GM18499 (cell line): ENCODE results near the gene DMD.

ENCODE experiments used
- ATAC-seq: cut with Tn5 transposase; IDR thresholded peaks from one replicate; pipeline ENCODE4 v1.9.1; 2021; ENCODE audit warnings: moderate number of reproducible peaks; ENCODE audit not compliant: insufficient read depth, unreplicated experiment

Gene DMD

DNA sequence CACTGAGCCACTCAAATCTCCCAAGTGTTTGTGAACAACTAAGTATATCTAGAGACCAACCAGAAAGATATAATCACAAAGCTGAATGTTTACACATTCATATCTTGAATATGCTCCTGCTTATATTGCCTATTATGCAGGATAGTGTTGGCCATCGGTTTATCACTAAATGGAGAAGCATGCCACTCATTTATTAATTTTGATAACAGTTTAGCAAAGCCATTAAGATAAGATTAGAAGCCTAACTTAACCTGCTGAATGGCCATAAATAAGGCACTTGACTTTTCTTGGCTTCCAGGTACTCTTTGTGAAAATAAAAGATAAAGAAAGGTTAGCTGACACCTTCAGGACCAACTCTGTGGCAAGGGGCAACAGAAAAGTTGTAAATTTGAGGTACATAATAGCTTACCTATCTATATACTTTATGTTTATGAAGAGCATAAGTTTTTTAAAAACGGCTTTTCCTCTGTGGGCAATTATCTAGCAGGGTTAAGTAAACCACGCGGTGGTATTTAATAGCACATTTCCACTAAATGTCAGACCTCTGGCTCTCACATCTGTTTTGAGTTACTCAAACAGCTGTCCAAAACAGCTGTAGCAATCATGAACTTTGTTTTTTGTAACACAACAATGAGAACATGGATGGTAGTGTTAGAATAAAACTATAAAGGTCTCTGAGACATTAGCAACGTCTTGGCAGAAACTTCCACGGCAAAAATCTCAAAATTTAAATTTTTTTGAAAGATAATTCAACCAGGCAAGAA is 2080.7 kb downstream of the DMD start:
- no peak for ATAC-seq

DNA sequence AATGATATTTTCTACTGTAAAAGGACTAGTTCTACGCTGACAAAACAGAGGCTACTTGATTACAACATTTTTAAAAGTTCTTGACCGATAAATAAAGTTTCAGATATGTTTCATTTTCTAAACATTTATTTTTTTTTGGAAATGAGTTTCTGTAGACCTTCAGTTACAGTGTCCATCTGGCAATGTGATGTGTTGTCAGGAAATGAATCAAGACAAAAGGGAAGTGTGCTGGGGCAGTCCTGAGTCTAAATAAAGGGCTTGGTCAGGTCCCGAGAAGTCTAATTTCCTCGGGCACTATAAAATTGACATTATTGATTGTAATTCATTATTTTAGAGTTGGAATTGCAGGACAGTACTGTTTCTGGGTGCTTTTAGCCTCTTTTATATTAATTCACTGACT is 2082.5 kb downstream of the DMD start:
- no peak for ATAC-seq

DNA sequence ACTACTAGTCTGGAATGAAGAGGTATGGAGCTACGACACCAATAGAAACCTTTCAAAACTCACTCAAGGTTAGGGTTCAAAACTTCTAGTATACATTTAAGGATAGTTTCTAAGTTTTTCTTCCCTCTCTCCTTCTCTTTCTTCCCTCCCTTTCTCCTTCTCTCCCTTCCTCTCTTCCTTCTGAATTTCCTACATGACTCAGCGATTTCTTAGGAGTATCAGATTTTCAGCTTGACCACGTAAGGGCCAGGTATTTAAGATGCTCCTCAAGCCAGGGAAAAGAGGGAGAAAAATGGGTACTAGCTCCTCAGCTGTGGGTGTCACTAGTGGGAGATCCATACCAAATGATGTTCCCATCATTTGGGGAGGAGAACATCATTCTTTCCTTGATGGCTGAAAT is 2083.6 kb downstream of the DMD start:
- ATAC-seq = no peak

DNA sequence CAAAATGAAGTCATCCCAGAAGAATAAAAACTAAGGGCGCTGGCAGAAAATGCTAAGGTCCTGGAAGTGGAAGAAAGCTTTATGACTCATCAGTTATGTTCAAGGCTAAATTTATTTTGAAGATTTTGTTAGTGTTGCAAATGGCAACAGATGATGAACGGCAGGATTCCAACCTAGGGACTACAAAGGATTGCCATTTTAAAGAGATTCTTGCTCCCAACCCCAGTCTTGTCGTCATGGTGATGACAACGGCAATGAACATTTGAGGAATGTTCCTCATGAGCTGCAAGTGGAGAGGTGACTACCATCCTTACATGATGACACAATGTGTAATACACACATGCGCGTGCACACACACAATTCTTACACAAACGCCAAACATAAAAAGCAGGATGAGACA is 2085.1 kb downstream of the DMD start:
- ATAC-seq = no peak

DNA sequence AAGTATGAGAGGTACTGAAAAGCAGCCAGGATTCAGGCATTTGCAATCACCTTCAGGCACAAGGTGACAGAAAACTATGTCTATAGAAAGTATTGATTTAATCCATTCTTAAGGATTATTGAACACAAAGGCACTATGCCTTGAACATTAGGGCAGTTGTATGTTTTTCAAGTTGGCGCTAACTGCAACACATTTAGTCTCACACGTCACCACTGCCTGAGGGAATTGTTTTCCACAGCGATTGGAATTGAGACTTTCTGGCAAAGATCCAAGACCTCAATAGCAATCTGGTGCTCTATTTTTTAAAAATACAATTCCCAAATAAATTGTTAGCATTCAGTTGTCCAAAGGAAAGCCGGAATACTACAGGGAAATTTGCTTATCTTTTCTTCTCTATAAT is 2086.8 kb downstream of the DMD start:
- no peak for ATAC-seq

DNA sequence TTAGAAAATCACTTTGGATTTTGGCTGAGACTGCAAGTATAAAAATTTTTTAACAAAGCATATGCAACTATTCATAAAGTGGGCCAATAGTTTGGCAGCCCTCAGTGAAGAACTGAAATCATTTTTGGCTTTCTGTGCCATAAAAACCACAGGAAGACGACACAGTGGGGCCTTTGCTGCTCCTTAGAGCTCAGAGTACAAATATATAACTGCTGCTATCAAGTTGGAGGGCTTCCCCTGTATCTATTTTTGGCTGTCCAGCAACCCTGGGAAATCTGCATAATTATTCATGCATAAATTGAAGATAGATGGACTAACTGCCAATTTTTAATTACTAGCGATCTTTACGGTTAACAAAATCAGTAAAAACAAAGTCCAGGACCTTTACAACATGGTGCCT is 2088.0 kb downstream of the DMD start:
- ATAC-seq = no peak

DNA sequence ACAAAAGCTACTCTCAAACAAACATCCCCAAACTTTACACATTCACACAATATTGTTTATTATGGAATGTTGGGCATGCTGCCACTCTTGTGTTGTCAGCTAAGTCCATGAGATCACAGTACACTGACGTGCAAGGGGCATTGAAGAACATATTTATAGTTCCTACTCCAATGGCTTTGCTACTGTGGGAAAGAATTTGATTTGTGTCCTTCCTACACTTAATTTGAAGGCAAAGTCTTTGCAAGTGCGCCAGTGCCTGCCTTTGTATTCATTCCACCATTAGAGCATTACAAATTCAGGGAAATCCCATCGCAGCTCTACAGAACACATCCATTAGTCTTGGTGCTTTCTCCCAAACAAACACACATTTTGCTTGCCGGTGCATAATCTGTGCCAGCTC is 2094.1 kb downstream of the DMD start:
- no peak for ATAC-seq

DNA sequence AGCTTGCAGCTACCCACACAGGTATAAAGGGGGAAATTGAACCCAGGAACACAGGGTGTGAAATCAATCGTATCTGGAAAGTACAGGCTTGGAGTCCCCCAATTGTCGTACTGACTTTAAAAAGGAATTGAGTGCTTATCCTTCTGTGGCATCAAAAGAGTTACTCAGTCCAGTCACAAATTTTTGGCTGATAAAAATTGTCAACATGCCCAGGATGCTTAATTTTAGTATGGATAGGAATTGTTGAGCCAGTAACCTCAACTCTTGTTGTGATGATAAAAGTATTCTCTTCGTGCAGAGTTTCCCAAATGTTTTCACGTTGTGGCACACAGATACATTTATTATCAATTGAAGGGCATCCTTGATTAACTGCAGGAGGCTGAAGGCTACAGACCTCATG is 2096.0 kb downstream of the DMD start:
- ATAC-seq = no peak

DNA sequence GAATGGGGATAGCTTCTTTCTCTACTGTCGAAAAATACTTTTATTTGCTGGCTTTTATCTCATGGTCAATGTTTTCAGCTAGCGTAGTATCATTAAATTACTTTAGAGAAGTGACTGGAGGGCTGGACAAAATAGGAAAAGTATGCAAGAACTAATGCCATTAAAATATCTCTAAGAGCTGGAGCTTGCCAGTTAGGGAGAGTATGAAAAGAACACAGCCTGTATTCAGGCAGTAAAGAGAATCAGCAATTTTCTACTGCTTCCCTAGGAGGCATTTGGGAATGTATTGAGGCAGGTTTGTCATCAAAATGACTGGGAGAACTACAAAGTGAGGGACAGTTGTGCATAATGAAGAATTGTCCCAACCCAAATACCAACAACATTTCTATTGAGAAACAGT is 2096.5 kb downstream of the DMD start:
- ATAC-seq = no peak

DNA sequence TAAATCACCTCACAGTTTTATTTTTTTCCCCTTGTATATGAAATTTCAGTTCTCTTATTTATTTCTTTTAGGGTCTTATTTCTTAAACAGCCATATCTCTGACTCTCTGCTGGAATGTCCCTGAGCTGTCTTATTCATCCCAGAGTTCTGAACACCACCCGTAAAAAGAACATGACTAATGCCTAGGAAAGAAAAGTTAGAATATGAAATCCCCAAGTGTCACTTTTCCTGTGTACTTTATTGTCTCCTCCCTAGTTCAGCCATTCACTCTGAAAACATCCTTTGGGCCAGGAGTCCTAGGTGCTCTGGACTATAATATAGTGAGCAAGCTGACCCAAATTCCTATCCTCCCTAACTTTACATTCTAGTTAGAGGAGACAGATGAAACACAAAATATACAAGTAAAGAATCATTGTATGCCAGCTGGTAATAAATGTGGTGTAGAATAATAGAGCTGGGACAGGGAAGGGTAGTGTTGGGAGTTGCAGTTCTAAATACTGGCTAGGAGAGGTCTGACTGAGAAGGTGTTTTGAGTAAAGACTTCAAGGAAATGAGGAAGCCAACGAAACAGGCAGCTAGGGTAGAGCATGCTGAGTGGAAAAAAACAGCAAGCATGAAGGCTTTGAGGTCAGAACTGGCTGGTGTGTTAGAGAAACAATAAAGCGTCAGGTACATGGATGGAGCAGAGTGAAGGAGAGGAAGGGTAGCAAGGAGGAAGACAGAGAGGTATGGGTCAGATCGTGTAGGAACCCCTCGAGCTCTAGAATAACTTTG is 2098.9 kb downstream of the DMD start:
- ATAC-seq = no peak

DNA sequence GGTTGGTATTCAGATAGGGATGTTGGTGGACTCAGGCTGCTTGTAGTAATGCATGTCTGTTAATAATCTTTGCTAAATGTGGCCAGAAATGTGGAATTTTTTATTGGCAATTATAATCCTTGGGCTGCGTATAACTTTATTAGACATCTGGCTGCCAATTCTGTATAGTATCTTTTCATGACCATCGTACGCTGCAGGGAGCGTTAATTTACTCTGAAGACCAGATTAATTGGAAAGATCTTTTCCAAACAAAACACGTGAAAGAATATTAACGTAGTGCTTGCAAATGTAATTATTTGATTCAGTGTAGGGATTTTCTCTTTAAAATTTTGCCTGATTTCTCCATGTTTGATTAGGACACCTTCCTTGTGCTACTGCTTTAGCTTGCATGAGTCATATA is 2100.7 kb downstream of the DMD start:
- ATAC-seq = no peak

DNA sequence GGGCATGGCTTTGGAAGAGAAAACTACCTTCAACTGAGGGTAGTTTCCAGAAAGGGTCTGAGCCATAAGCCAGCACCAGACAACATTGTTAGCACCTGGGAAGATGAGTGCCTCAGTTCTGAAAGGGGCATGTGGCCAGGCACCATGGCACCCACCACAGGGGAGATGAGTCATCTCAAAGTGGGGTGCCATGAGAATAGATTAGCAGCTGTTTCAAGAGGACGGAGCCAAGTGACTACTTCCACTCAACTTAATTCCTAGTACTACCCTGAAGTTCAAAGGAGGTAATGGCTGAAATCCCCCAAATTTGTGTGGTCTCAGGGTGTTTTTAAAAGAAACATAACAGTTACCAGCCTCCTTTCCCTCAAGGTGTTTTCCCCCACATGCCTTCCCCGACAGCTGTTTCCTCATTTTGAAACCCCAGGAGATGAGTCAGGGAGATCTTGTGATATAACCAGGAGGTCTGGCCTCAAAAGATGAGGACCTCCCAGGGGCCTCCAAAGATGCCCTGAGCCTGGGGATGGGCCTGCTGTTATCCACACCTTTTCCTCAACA is 2111.7 kb downstream of the DMD start:
- peak; percentile 62 for ATAC-seq

DNA sequence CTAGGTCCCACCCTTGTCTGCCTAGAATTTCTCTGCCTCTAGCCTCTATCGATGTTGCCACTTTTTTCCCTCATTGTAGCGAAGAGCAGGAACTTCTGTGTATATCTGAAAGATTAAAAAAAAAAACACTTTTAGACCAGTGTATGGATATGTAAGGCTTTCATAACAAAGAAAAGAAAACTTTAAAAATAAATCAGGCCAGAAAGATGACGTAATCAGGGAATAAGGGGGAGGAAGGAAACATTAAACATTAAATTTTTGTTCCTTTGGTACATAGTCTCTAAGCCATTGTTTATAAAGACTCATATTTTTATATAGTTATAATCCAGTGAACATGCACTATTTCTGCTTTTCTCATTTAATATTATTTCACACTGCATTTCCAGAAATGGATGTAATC is 2113.3 kb downstream of the DMD start:
- ATAC-seq = no peak

DNA sequence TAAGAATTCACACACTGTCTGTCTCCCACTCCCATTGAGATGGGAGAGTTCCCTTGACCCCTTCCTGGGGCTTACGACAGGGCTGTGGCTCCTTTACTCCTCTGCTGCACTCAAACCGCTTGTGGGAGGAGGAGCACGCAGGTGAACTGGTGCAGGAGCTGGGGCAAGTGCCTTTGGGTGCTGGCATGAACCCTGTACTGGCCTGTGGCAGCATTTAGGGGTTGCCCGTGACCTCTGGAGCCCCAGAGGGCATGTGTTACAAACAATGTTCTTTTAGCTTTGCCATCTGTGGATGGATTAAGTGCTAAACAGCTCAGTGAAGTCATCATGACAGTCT is 2117.7 kb downstream of the DMD start:
- no peak for ATAC-seq

DNA sequence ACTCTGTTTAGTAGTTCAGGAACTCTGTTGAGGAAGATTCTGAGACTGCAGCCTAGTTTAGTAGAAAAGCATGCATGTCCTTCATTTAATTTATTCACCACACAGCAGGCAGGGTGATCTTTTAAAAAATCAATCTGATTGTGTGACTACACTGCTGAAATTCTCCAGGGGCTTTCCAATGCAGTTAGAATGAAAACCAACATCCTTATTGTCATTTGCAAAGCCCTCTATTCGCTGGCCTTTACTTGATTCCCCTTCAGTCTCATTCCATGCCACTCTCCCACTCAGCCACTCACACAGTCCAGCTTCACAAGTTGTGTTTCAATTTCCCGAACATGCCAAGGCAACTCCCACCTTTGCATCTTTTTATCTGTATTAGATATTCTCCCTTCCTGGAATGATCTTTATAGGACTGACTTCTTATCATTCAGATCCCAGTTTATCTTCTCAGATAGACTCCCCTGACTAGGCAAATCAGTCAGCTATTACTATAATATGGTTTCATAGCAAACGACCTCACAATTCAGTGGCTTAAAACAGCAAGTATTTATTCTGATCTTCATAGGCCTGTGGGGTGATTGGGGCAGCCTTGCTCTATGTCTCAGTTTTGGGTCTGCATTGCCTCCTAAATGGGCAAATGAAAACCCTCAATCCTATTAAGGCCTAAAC is 2118.2 kb downstream of the DMD start:
- ATAC-seq = no peak

DNA sequence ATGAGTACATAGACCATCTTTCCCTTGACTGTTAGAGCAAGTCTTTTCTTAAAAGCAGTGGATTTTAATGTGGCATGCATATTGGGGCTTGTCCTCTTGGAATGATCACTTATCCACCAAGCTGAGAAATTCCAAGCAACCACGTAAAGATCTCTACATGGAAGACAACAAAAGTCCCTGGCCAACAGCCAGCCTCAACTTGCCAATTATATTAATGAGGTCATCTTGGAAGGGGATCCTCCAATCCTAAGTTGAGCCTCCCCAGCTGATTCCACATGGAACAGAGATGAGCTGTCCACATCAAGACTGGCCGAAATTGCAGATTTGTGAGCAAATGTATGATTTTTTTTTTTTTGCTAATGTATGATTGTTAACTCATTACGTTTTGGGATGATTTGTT is 2118.9 kb downstream of the DMD start:
- ATAC-seq = no peak

DNA sequence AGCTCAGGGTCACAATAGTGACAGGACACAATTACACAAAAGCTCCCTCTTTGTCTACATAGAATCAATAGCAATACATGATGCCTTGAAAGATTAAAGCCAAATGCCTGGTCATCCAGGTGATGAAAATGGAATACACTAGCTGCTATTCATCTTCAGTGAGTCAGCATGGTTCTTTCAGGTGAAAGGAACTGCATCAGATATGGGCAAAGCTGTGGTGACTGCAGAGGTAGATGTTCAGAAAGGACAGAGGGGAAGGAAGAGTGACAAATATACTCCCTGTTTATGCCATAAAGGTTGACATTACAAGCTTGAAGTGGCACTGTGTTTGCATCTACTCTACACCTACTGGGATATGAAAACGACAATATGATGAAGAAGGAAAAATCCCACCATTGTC is 2119.5 kb downstream of the DMD start:
- ATAC-seq = no peak

DNA sequence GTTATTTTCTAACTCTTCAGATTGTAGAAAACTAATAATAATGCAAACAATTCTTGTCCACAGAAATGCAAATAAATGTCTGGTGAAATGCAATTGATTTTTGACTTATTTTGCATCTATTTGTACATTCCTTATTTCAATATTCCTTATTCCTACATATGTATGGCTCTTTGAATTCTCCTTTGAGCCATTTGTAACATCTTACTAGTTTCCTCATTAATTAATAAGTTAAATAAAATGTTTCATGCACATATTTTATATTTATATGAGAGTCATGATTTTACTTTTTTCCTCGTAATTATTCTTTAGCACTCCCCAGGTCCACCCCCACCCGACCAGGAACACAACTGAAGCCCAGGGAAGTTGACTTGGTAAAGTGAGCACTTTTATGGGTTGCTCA is 2136.8 kb downstream of the DMD start:
- ATAC-seq = no peak

DNA sequence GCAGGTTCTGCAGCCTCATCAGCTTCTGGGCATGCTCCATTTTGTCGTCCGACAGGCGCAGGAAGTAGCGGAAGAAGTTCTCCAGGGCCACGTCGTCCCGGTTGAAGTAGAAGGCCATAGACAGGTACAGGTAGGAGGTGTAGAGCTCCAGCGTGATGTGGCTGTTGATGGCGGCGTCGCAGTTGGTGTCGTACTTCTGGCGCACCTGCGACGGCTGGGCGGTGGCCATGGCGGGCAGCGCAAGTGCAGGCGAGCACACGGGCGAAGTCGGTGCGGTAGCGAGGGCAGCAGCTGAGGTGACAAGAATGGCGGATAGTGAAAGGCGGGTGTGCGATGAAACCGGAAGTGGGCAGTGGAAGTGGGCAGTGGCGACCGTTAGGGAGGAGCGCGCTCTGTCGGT is 2139.6 kb downstream of the DMD start, which contains the start of gene FTHL17:
FTHL17 (minus strand) TSS at position 317 of the 400 bp plus-strand sequence; CDS start at position 229, 88 bp downstream.
- ATAC-seq = no peak

DNA sequence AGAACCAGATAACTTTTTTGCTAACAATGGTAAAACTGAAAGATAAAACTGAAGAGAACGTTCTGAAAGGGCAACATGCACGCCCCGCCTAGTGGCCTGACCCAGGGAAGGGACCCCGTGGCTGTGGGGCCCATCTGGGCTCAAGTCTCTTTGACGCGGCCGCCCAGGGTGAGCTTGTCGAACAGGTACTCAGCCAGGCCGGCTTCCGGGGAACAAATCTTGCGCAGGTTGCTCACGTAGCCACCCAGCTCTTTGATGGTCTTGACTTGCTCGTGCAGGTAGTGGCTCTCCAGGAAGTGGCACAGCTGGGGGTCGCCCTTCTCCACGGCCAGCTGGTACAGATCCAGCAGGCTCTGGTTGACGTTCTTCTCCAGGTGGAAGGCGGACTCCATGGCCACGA is 2140.1 kb downstream of the DMD start:
- ATAC-seq = no peak

DNA sequence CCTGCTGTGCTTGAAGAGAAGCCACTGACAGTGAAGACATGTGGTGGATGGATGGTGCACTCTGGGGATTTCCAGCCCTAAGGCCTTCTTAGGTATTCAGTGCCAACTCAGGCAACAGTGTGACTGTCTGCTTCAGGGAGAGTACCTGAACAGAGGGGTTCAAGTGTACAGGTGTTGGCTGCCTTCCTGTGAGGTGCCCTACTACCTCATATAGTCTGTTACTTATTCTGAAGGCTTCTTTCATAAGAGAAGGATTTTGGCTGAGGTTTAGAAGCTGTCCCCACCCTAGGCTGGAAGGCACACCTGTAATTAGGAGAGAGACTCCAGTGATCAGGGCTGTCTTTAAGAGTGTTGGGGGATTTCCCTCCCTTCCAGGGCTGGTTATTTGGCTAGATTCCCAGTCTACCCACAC is 2141.3 kb downstream of the DMD start:
- peak; percentile 41 for ATAC-seq
